Sigmoid colon (tissue), 7 donors: ENCODE measurements around the gene RCN2. TPM values are rescaled to one million over a fixed set of nuclear protein-coding genes. Genes with fewer than 3 reads are reported as not detected.
"Not testable (repeated sequence)": the region's sequence is repeated elsewhere in the genome, so short reads cannot be mapped to it uniquely, and the experiment has no call there.

Experiments
- DNase-seq: peaks from one replicate; pipeline ENCODE4 v3.0.0-alpha.2; 2019
- H3K27ac ChIP-seq, 4 donors: fragments of 200-600 bp; sonication (generic); one replicate each; pipeline ENCODE4 v1.5.1; 2016 to 2019; ENCODE audit warnings: mild to moderate bottlenecking in 1 of 4
- H3K27me3 ChIP-seq, 3 donors: fragments of 200-600 bp; sonication (generic); one replicate each; pipeline ENCODE4 v1.5.1; 2019; ENCODE audit warnings: mild to moderate bottlenecking in 1 of 3
- H3K36me3 ChIP-seq, 4 donors: fragments of 200-600 bp; sonication (generic); one replicate each; pipeline ENCODE4 v1.5.1; 2016 to 2019
- H3K4me1 ChIP-seq, 4 donors: fragments of 200-600 bp; sonication (generic); one replicate each; pipeline ENCODE4 v1.5.1; 2017 to 2019
- H3K4me3 ChIP-seq, 4 donors: fragments of 200-600 bp; sonication (generic); one replicate each; pipeline ENCODE4 v1.5.1; 2017 to 2019; ENCODE audit warnings: mild to moderate bottlenecking in 2 of 4, moderate library complexity in 1 of 4
- H3K9me3 ChIP-seq, 4 donors: fragments of 200-600 bp in 3 of 4; sonication (generic) in 3 of 4; one replicate each; pipeline versions ENCODE4 v1.5.1 to v1.6.1; 2013 to 2019
- CTCF ChIP-seq, 4 experiments: fragments of 450-650 bp in 3 of 4; fragments of 200-600 bp in 1 of 4; IDR thresholded peaks; one replicate each; pipeline ENCODE4 v1.5.1; 2016 to 2019; ENCODE audit warnings: antibody characterized with exemption in 4 of 4, mild to moderate bottlenecking in 3 of 4, moderate library complexity in 2 of 4
- EP300 ChIP-seq, 4 donors: sonication (generic); formaldehyde crosslinking; IDR thresholded peaks; one replicate each; pipeline ENCODE4 v1.6.1; 2017; ENCODE audit warnings: antibody characterized with exemption in 4 of 4
- POLR2A ChIP-seq, 2 donors: fragments of 450-650 bp; IDR thresholded peaks; one replicate each; pipeline ENCODE4 v1.6.1; 2016; ENCODE audit warnings: antibody characterized with exemption in 2 of 2, mild to moderate bottlenecking in 2 of 2, moderate library complexity in 2 of 2
- POLR2AphosphoS5 ChIP-seq, 4 donors: sonication (generic); formaldehyde crosslinking; IDR thresholded peaks; one replicate each; pipeline ENCODE4 v1.6.1; 2017; ENCODE audit warnings: antibody characterized with exemption in 4 of 4
- whole genome bisulfite sequencing, 2 donors: extraction: QIAGEN DNeasy Blood & Tissue Kit; methylation state at CpG; one replicate each; pipeline ENCODE4 v1.1.7; 2013; 5-methylcytosine and 5-hydroxymethylcytosine counted together
- intact Hi-C: fragments of 100-400 bp; cut with DNase I; formaldehyde crosslinking; loops from one replicate; pipeline ENCODE4 v1.15.1; 2023
- polyA plus RNA-seq, 3 donors: library from polyadenylated mRNA; stranded (reverse); fragments of 200-250 nt; gene quantifications; one replicate each; pipeline ENCODE4 v1.2.3, GENCODE V29; 2013
- total RNA-seq, 4 donors: library from RNA; depleted of rRNA; stranded (reverse); fragments of >200 nt; gene quantifications; one replicate each; pipeline ENCODE4 v1.1.0, GENCODE V29; 2016
- donor health status: healthy with polysubstance abuse.
- donor health status: Bipolar disorder and iron deficiency.
- donor health status: healthy.

RCN2 gene
- 10 to 100 TPM; 45.5 to 62.8 (median 53.7) TPM for total RNA-seq
- 10 to 100 TPM; 12.3 to 30.0 (median 16.2) TPM for polyA plus RNA-seq

GRCh38 chr15:76931397-76932134 lies at the start of gene RCN2:
TSS of gene RCN2 (plus strand) at chr15:76931749. CDS start at chr15:76931842, 93 bp downstream.
- Histone ChIP-seq H3K4me3 (peak within 1 kb of the TSS; percentile 48 to 91 (median 76)), H3K27ac (peak within 1 kb of the TSS; percentile 84 to 93 (median 85)), H3K36me3 (peaks cover 0 to 24% (median 0%) of the 10 kb centered on the region in 4 donors), H3K9me3 (no peaks in the 10 kb centered on the region), H3K27me3 (no peaks in the 10 kb centered on the region), H3K4me1 (peaks cover 0 to 14% (median 7%) of the 10 kb centered on the region in 4 donors)
- WGBS, 2 donors = 0% methylated on average over 96 of the region's 96 CpGs
- peak; percentile 98 for DNase-seq
- TF ChIP-seq POLR2A (IDR thresholded peaks at IDR 0.05) = peak; percentile 46 to 76
- no peak for TF ChIP-seq EP300 (IDR thresholded peaks at IDR 0.05)
- TF ChIP-seq POLR2AphosphoS5 (IDR thresholded peaks at IDR 0.05) = peak; percentile 56 to 94 (median 87)
- TF ChIP-seq CTCF (IDR thresholded peaks at IDR 0.05) = no peak
- intact Hi-C loops = loop anchor here (1.0 kb wide), 1 partner anchor 26 kb away; the partner anchor contains the start of gene SCAPER

- Histone ChIP-seq H3K4me1 (no peaks in the 10 kb centered on the region), H3K27ac (no peak overlapping the region), H3K4me3 (no peak overlapping the region), H3K9me3 (no peaks in the 10 kb centered on the region), H3K36me3 (peaks cover 0 to 26% (median 2%) of the 10 kb centered on the region in 4 donors), H3K27me3 (no peaks in the 10 kb centered on the region)
- no peak for DNase-seq
- 95 to 98% methylated on average over 2 of the region's 2 CpGs for WGBS, 2 donors
- intact Hi-C loops = no loop called here
- no peak for TF ChIP-seq POLR2AphosphoS5 (IDR thresholded peaks at IDR 0.05)
- no peak for TF ChIP-seq EP300 (IDR thresholded peaks at IDR 0.05)
- TF ChIP-seq CTCF (IDR thresholded peaks at IDR 0.05) = no peak
- no peak for TF ChIP-seq POLR2A (IDR thresholded peaks at IDR 0.05)
Measured at GRCh38 chr15:76885212-76885611, 46.3 kb upstream of the RCN2 start.

GRCh38 chr15:76887280-76888141 lies 44.0 kb upstream of the RCN2 start:
- H3K27me3 ChIP-seq, intact Hi-C loops, H3K4me3 ChIP-seq, H3K36me3 ChIP-seq, H3K9me3 ChIP-seq, DNase-seq, H3K4me1 ChIP-seq, H3K27ac ChIP-seq: not testable (repeated sequence)
- WGBS, 2 donors = 91 to 95% methylated on average over 14 of the region's 14 CpGs

GRCh38 chr15:76892836-76893235 lies 38.7 kb upstream of the RCN2 start:
- H3K27ac ChIP-seq, H3K9me3 ChIP-seq, intact Hi-C loops, DNase-seq, H3K36me3 ChIP-seq, H3K27me3 ChIP-seq, H3K4me1 ChIP-seq, H3K4me3 ChIP-seq: not testable (repeated sequence)
- 92 to 93% methylated on average over 5 of the region's 5 CpGs for WGBS, 2 donors

GRCh38 chr15:76894174-76894573 lies 37.4 kb upstream of the RCN2 start:
- Histone ChIP-seq H3K4me3 (no peak overlapping the region), H3K36me3 (no peaks in the 10 kb centered on the region), H3K27me3 (no peaks in the 10 kb centered on the region), H3K9me3 (no peaks in the 10 kb centered on the region), H3K4me1 (no peaks in the 10 kb centered on the region), H3K27ac (no peak overlapping the region)
- TF ChIP-seq POLR2AphosphoS5 (IDR thresholded peaks at IDR 0.05) (no peak), EP300 (IDR thresholded peaks at IDR 0.05) (no peak), CTCF (IDR thresholded peaks at IDR 0.05) (no peak), POLR2A (IDR thresholded peaks at IDR 0.05) (no peak)
- intact Hi-C loops = no loop called here
- DNase-seq = no peak
- 93 to 99% methylated on average over 2 of the region's 2 CpGs for WGBS, 2 donors
